GM18909 (cell line): Measurements from ENCODE around the gene ZNF665.
"Not testable (repeated sequence)": the region's sequence is repeated elsewhere in the genome, so short reads cannot be mapped to it uniquely, and the experiment has no call there.

Experiments
- ATAC-seq: cut with Tn5 transposase; IDR thresholded peaks from one replicate; pipeline ENCODE4 v1.9.1; 2021; ENCODE audit warnings: mild to moderate bottlenecking; ENCODE audit not compliant: unreplicated experiment, poor library complexity

ZNF665 gene

DNA sequence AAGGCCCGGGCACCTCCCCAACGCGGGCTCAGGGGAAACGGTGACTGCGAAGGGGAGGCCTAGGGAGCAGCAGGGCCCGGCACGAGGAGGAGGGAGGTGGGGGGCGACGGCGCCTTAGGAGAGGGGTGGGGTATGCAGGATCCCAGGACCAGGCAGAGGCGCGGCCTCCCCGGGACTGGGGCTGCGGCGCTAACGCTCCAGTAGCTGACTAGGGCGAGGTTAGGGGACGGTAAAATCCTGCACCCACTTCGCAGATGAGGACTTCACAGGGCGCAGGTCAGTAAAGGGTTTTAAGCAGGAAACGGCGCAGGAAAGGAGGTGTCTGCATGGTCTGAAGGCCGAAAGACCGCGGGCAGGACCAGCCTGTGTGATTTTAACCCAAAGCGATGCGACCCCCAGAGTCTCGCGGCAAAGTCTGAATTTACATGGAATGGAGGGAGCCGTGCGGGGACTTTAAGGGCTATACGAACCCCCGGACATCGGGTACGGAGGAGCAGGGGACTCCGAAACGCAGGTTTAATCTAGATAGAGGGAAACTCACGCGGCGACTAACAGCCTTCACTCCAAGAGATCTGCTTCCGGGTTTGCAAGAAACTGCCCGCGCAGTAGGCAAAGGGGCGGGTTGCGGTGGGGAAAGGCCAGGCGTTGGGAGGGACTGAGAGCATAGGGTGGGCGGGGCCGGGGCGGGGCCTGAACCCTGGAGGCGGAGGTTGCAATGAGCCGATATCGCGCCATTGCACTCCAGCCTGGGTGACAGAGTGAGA is at the start of gene ZNF665:
Gene ZNF665 (minus strand): TSS at position 588 of the 764 bp plus-strand sequence. CDS start 10,460 bp downstream, outside the sequence.
- peak; percentile 67 for ATAC-seq

DNA sequence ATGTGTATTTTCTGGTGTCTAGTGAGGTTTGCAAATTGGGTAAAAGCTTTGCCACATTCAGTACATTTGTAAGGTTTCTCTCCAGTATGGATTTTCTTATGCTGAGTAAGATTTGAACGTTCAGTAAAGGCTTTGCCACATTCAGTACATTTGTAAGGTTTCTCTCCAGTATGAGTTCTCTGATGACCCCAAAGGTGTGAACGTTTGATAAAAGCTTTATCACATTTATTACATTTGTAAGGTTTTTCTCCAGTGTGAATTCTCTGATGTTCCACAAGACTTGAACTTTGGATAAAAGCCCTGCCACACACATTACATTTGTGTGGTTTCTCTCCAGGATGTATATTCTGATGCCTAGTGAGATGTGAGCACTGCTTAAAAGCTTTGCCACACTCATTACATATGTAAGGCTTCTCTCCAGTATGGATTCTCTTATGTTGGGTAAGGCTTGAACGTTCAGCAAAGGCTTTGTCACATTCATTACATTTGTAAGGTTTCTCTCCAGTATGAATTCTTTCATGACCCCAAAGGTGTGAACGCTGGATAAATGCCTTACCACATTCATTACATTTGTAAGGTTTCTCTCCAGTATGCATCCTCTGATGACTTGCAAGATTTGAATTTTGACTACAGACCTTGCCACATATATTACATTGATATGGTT is 44.1 kb upstream of the ZNF665 start:
- ATAC-seq: no peak

DNA sequence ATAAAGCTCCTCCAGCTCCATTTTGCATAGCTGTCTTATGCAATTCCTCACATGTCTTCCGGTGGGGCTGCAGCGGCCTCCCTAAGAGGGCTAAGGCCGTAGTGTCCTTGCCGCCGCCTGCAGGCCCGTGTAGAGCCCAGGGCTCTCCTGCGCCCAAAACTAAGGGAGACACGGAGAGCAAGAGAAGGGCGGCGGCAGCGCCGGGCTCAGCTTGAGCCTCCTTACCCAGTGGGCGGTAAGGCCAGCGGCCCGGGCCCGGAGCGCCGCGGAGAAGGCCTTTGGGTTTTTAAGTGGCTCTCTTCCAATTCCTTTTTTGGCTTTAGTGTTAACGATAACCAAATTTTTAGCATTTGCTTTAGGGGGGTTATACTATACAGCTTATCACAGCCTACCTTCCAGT is 31.4 kb upstream of the ZNF665 start:
- no peak for ATAC-seq

DNA sequence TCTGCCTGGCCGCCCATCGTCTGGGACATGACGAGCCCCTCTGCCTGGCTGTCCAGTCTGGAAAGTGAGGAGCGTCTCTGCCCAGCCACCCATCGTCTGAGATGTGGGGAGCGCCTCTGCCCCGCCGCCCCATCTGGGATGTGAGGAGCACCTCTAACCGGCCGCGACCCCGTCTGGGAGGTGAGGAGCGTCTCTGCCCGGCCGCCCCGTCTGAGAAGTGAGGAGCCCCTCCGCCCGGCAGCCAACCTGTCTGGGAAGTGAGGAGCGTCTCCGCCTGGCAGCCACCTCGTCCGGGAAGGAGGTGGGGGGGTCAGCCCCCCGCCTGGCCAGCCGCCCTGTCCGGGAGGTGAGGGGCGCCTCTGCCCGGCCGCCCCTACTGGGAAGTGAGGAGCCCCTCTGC is 29.6 kb upstream of the ZNF665 start:
- ATAC-seq: not testable (repeated sequence)

DNA sequence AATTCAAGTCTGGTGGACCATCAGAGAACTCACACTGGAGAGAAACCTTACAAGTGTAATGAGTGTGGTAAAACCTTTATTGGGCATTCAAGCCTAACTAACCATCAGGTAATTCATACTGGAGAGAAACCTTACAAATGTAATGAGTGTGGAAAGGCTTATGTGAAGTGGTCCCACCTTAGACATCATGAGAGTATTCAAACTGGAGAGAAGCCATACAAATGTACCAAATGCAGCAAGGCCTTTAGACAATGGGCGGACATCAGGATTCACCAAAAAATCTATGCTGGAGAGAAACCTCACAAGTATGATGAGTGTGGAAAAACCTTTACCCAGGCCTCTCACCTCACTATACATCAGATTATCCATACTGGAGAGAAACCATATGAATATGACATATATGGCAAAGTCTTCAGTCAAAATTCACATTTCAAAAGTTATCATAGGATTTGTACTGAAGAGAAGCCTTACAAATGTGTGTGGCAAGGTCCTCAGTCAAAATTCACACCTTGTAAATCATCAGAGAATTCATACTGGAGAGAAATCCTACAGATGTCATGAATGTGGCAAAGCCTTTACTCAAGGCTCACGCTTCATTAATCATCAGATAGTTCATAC is 19.7 kb upstream of the ZNF665 start:
- ATAC-seq: no peak

DNA sequence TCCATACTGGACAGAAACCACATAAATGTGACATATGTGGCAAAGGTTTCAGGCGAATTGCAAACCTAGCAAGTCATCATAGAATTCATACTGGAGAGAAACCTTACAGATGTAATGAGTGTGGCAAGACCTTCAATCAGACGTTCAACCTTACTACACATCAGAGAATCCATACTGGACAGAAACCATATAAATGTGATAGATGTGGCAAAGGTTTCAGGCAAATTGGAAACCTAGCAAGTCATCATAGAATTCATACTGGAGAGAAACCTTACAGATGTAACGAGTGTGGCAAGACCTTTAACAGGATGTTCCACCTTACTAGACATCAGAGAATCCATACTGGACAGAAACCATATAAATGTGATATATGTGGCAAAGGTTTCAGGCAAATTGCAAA is 18.4 kb upstream of the ZNF665 start:
- ATAC-seq: not testable (repeated sequence)

DNA sequence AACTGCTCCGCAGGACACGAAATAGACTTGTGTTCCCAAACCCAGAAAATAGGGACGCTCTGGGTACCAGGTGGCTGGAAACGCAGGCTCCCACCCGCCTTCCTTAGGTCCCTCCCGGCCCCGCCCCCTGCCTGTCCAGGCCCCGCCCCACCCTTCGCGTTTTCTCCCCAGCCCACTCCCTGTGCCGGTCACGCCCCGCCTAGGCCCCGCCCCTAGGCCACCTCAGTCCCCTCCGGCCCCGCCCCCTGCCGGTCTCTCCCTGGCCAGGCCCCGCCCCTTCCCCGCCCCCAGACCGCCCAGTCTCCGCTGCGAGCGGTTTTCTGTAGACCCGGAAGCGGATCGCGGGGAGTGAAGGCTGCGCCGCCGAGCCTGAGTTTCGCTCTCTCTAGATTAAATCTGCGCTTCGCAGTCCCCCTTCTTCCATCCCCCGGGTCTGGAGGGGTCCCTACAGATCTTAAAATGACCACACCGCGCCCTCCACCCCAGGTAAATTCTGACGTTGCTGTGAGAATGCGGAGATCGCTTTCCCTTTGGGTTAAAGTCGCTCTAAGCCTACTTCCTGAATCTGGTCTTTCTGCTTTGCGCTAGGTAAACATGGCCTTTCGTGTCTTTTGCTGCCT is 3.7 kb upstream of the ZNF665 start:
- no peak for ATAC-seq

DNA sequence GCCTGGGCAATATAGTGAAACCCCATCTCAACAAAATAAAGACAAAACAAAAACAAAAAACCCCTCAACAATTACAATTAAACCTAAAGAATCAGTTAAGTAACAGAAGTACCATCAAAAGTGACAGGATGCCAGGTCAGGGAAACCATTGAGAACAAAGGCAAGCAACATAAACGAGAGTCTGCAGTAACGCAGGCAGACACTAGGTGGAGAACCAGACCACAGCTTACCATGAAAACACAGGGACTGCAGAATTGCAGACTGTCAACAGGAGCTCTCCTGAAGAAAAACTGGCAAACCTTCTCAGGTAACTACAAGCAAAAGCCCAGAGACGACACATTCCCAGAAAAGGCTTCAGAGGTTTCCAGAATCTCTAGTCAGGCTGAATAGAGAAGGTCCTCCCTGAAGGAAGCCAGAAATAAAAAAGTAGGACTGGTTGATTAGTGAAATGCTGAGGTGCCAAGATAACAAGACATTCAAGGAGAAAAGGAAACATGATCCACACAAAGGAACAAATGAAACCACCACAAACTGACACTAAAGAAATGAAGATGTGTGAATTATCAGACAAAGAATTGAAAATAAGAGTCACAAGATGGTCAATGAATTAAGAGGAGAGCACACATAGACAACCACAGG is 2.2 kb upstream of the ZNF665 start:
- no peak for ATAC-seq

DNA sequence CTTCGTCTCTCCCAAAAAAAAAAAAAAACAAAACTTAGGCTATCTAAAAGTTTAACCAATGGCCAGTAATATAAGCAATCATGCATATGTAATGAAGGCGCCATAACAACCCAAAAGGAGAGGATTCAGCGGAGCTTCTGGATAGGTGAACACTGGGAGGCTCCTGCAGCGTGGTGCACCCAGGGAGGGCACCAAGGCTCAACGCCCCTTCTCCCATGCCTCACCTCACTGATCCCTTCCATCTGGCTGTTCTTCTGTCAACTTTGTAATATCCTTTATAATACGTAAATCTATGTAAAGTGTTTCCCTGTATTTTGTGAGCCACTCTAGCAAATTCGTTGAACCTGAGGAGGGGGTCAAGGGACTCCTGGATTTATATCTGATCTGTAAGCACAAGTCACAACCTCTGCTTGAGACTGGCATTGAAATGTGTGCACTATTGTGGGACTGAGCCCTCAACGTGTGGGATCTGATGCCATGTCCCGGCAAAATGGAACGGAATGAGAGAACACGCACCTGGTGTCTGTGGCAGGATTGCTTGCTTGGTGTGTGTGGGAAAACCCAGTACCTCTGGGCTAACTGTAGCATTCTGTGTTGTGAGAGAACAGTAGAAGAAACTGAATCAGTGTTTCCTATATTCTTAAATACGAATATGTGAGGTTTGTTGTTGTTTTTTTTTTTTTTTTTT is 521 bp upstream of the ZNF665 start:
- no peak for ATAC-seq

DNA sequence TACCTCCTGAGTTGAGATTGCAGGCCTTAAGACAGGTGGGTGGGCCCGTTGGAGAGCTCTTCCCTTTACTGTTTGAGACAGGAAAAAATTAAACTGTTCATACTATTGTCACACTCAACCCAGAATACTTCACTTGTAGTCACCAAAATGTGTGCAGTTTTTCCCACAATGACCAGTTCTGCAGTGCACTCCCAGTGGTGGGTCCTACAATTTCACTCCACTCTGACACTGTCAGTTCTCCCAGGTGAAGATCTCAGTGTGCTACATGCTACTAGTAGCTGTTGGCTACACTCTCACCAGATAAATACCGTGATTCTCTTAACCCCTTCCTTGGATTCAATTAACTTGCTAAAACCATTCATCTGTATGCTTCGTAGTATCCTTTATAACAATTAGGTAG is 2.9 kb downstream of the ZNF665 start:
- ATAC-seq: no peak

DNA sequence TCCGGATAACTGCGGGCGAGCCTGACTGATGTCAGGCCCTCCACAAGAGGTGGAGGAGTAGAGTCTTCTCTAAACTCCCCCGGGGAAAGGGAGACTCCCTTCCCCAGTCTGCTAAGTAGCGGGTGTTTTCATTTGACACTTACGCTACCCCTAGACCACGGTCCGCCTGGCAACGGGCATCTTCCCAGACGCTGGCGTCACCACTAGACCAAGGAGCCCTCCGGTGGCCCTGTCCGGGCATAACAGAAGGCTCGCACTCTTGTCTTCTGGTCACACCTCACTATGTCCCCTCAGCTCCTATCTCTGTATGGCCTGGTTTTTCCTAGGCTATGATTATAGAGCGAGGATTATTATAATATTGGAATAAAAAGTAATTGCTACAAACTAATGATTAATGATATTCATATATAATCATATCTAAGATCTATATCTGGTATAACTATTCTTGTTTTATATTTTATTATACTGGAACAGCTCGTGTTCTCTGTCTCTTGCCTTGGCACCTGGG is 3.4 kb downstream of the ZNF665 start:
- ATAC-seq: not testable (repeated sequence)

DNA sequence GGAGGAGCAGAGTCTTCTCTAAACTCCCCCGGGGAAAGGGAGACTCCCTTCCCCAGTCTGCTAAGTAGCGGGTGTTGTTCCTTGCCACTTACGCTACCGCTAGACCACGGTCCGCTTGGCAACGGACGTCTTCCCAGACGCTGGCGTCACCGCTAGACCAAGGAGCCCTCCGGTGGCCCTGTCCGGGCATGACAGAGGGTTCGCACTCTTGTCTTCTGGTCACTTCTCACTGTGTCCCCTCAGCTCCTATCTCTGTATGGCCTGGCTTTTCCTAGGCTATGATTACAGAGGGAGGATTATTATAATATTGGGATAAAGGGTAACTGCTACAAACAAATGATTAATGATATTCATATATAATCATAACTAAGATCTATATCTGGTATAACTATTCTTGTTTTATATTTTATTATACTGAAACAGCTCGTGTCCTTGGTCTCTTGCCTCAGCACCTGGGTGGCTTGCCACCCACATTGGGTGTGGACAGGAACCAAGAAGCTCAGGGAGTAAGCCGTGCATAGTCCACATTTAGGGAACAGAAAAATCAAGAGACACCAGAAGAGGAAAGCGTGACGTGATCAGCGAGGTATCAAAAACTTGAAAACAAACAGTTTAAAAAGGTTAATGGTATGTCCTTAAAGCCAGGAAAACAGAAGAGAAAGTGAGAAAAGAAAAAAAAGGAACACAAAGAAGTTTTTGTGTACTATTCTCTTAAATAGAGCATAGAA is 7.8 kb downstream of the ZNF665 start:
- not testable (repeated sequence) for ATAC-seq

DNA sequence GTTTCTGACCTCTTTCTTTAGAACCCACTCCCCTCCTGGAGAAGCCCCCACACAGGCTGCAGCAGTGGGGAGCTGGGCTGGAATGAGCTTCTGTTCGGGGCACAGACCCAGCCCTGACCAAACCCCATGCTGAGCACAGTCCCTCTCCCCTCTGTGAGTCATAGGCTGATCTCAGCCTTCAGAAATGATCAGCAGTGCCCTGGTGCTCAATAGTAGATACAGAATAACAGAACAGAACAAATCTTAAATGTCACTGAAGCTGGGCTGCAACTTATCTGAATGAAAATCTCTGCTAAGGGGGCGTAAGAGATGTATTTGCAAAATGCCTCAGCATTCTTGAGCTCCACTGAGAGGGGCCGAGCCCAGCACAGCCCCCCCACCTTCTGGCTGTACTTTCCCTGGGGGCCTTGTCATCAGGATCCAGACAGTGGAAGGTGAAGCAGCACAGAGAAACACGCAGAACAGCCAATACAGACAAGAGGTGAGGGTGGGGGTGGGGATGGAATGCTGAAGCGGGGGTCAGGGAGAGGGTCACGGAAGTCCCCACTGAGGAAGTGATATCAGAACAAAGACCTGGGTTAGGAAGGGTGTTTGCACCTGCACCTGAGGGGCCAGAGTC is 9.9 kb downstream of the ZNF665 start:
- ATAC-seq: no peak

DNA sequence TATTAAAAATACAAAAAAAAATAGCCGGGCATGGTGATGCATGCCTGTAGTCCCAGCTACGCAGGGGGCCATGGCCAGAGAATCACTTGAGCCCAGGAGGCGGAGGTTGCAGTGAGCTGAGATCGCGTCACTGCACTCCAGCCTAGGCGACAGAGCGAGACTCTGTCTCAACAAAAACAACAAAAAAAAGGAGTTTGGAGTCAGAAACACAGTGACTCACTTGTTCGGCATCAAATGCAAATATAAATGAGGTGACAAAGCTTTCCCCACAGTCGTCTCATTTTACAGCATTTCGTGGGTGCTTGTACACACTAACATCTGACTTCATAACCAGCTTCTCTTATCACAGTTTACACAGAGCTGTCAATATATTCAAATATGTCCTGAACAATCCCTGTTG is 11.0 kb downstream of the ZNF665 start:
- no peak for ATAC-seq

DNA sequence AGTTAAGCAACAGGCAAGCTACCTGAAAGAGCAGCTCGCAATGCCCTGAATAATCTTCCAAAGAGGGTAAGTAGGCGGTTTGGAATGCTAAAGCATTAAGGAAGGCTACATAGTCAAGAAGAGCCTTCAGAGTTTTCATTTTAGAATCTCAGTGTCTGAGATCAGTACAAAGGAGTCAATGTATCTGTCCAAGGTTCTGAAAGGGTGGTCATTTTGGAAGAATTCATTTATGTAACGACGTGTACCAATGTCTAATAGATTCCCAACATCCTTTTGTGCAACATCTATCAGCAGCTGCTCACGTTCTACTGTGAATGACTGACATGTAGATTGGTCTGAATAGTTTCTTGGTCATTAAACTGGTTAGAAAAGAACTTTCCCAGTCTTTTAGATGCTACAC is 15.2 kb downstream of the ZNF665 start:
- no peak for ATAC-seq

DNA sequence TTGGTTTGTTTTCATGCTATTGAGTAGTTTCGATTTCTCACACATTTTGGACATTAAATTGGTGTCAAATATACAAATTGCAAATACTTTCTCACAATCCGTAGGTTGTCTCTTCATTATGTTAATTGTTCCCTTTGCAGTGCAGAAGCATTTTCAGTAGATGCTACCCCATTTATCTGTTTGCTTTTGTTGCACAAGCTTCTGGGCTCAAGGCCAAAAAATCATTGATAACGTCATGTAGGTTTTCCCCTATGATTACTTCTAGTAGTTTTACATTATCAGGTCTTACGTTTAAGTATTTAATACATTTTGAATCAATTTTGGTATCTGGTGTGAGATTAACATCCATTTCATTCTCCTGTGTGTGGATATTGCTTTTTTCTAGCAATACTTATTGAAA is 20.3 kb downstream of the ZNF665 start:
- no peak for ATAC-seq

DNA sequence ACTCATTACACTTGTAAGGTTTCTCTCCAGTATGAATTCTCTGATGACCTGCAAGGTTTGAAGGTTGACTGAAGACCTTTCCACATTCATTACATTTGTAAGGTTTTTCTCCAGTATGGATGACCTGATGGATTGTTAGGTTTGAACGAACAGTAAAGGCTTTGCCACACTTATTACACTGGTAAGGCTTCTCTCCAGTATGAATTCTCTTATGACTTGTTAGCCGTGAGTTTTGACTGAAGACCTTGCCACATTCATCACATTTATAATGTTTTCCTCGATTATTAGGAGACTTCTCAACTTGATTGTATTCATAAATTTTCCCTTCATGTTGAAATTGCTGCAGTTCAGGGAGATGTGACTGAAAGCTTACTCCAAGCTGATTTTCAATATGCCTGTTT is 27.5 kb downstream of the ZNF665 start:
- ATAC-seq: no peak

DNA sequence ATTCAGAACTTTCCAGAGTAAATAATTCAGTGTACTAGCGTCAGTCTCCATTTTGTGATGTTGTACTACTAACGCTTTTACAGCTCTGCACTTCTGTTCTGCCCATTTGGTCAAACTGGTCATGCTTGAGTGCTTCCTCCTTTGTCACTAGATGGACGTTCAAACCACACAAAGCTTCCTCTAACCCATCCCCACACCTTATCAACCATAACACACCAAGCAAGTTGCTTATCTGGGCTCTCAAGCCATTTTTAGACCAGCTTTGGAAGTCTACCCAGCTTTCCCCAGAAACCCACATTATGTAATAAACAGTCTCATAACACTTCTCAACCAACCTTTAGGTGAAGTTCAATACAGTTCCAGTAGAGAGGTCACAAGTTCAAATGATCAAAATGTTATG is 32.0 kb downstream of the ZNF665 start:
- no peak for ATAC-seq

DNA sequence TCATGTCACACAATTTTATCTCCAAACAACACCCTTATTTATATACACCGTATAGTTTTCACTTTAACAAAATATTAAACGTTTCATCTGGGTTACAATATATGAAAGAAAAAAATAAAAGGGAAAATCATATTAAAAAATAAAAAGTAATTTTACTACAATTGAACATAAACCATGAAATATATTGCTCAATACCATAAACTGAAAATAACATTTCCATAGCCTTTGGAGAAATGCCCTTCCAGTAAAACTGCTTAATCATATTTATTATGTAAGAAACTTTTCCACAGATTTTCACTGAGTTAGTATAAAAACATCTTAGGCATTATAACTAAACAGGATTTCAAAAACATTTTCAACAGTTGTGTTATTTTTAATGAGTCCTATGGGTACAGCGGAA is 32.8 kb downstream of the ZNF665 start:
- no peak for ATAC-seq
